Neuronal stem cell (in vitro differentiated cells): ENCODE data around the gene PDZK1IP1.
A peak's percentile ranks its signal among the peaks of the same experiment; 100 is the strongest.

Experiments
- DNase-seq: peaks from one replicate; pipeline ENCODE4 v3.0.0-alpha.2; 2013; ENCODE audit warnings: low spot score
- H2AFZ ChIP-seq: one replicate; pipeline ENCODE4 v1.6.1; 2013; ENCODE audit warnings: mild to moderate bottlenecking, low read length, inconsistent platforms
- H2AK5ac ChIP-seq: 2 replicates; pipeline ENCODE4 v1.6.1; 2013; ENCODE audit warnings: low read depth, mild to moderate bottlenecking, inconsistent platforms, low read length, moderate library complexity, mixed read lengths
- H2BK120ac ChIP-seq: 2 replicates; pipeline ENCODE4 v1.6.1; 2013; ENCODE audit warnings: low read depth, mild to moderate bottlenecking, inconsistent platforms, low read length, moderate library complexity, mixed read lengths
- H2BK12ac ChIP-seq: one replicate; pipeline ENCODE4 v1.6.1; 2013; ENCODE audit warnings: low read length, inconsistent platforms
- H2BK15ac ChIP-seq: 2 replicates; pipeline ENCODE4 v1.6.1; 2013; ENCODE audit warnings: mild to moderate bottlenecking, low read length, inconsistent platforms, mixed read lengths
- H2BK5ac ChIP-seq: one replicate; pipeline ENCODE4 v1.6.1; 2013; ENCODE audit warnings: inconsistent platforms, mild to moderate bottlenecking, low read length, moderate library complexity
- H3K14ac ChIP-seq: one replicate; pipeline ENCODE4 v1.6.1; 2013; ENCODE audit warnings: low read length, inconsistent platforms
- H3K18ac ChIP-seq: 2 replicates; pipeline ENCODE4 v1.6.1; 2013; ENCODE audit warnings: low read length, inconsistent platforms
- H3K23ac ChIP-seq: 2 replicates; pipeline ENCODE4 v1.6.1; 2013; ENCODE audit warnings: low read depth, mild to moderate bottlenecking, mixed read lengths, low read length, inconsistent platforms; ENCODE audit not compliant: poor library complexity
- H3K27ac ChIP-seq: replicated peaks from 3 replicates; pipeline ENCODE4 v1.5.1; 2013; ENCODE audit warnings: low read length, inconsistent platforms
- H3K27me3 ChIP-seq, 3 experiments: 2 replicates each; pipeline ENCODE4 v1.6.1; 2013; ENCODE audit warnings: low read length in 3 of 3, mild to moderate bottlenecking in 2 of 3, inconsistent platforms in 1 of 3, low read depth in 1 of 3, mixed read lengths in 1 of 3, moderate library complexity in 1 of 3; ENCODE audit not compliant: control insufficient read depth in 3 of 3, insufficient read depth in 3 of 3
- H3K36me3 ChIP-seq, 2 donors: replicated peaks in 1 of 2; 2 replicates each; pipeline ENCODE4 v1.6.1; 2013; ENCODE audit warnings: low read length in 2 of 2; ENCODE audit not compliant: control insufficient read depth in 2 of 2, insufficient read depth in 2 of 2
- H3K4ac ChIP-seq: 2 replicates; pipeline ENCODE4 v1.6.1; 2013; ENCODE audit warnings: inconsistent platforms, mild to moderate bottlenecking, low read length, moderate library complexity
- H3K4me1 ChIP-seq, 2 donors: 1 replicate in 1 of 2; 2 replicates in 1 of 2; pipeline ENCODE4 v1.6.1; 2013; ENCODE audit warnings: low read length in 2 of 2, low read depth in 1 of 2; ENCODE audit not compliant: control insufficient read depth in 2 of 2, insufficient read depth in 1 of 2
- H3K4me2 ChIP-seq: one replicate; pipeline ENCODE4 v1.6.1; 2013; ENCODE audit warnings: mild to moderate bottlenecking, low read length, inconsistent platforms; ENCODE audit not compliant: insufficient read depth, poor library complexity, severe bottlenecking
- H3K4me3 ChIP-seq, 2 donors: 2 replicates each; pipeline ENCODE4 v1.5.1; 2013; ENCODE audit warnings: low read length in 2 of 2, mild to moderate bottlenecking in 2 of 2, inconsistent platforms in 1 of 2, moderate library complexity in 1 of 2
- H3K79me1 ChIP-seq: one replicate; pipeline ENCODE4 v1.6.1; 2013; ENCODE audit warnings: low read depth, mild to moderate bottlenecking, inconsistent platforms, low read length, moderate library complexity
- H3K9ac ChIP-seq: one replicate; pipeline ENCODE4 v1.6.1; 2013; ENCODE audit warnings: mild to moderate bottlenecking, low read depth, low read length, inconsistent platforms; ENCODE audit not compliant: poor library complexity
- H3K9me3 ChIP-seq, 2 donors: replicated peaks in 1 of 2; 2 replicates each; pipeline versions ENCODE3 to v1.6.1; 2013; ENCODE audit warnings: low read length in 2 of 2, mild to moderate bottlenecking in 2 of 2, inconsistent platforms in 1 of 2, low read depth in 1 of 2, mixed read lengths in 1 of 2, moderate library complexity in 1 of 2; ENCODE audit not compliant: control insufficient read depth in 2 of 2, insufficient read depth in 1 of 2
- H4K8ac ChIP-seq: one replicate; pipeline ENCODE4 v1.6.1; 2013; ENCODE audit warnings: low read depth, mild to moderate bottlenecking, inconsistent platforms, low read length, moderate library complexity
- H4K91ac ChIP-seq: one replicate; pipeline ENCODE4 v1.6.1; 2013; ENCODE audit warnings: low read length, low read depth, mild to moderate bottlenecking, inconsistent platforms; ENCODE audit not compliant: poor library complexity
- WGBS, 2 donors: extraction: QIAGEN DNeasy Blood & Tissue Kit; methylation state at CpG; one replicate each; pipeline ENCODE4 v1.1.7; 2013; ENCODE audit warnings: missing lambda C conversion rate in 2 of 2, mixed read lengths in 1 of 2; ENCODE audit not compliant: insufficient read length in 2 of 2, insufficient replicate concordance in 1 of 2; ENCODE audit errors: extremely low coverage in 2 of 2; 5-methylcytosine and 5-hydroxymethylcytosine counted together

The PDZK1IP1 gene

GRCh38 chr1:47209091-47209490 lies 19.3 kb upstream of the PDZK1IP1 start:
- DNase-seq: no peak
- Histone ChIP-seq H2BK15ac (no peak overlapping the region), H3K4me3 (no peak overlapping the region), H3K14ac (peak overlapping the region; percentile 27), H3K23ac (no peak overlapping the region), H3K27ac (no peak overlapping the region), H4K8ac (no peak overlapping the region), H2BK5ac (no peak overlapping the region), H3K4me1 (peaks cover 11 to 14% of the 10 kb centered on the region in 2 donors), H3K27me3 (peaks cover 0 to 46% (median 22%) of the 10 kb centered on the region in 3 experiments), H2AFZ (peak overlapping the region; percentile 76), H2BK120ac (no peak overlapping the region), H3K9me3 (no peaks in the 10 kb centered on the region), H3K9ac (no peak overlapping the region), H3K79me1 (no peaks in the 10 kb centered on the region), H3K4ac (no peak overlapping the region), H4K91ac (no peak overlapping the region), H3K4me2 (no peak overlapping the region), H3K18ac (peak overlapping the region; percentile 29), H2AK5ac (peak overlapping the region; percentile 78), H2BK12ac (no peak overlapping the region), H3K36me3 (no peaks in the 10 kb centered on the region)
- no CpG with 5 or more reads among the region's 8 CpGs for WGBS, 2 donors

- no peak for DNase-seq
- H3K9ac ChIP-seq: peak overlapping the region; percentile 24
- no peak overlapping the region for H2BK120ac ChIP-seq
- peaks cover 11 to 14% of the 10 kb centered on the region in 2 donors for H3K4me1 ChIP-seq
- H3K14ac ChIP-seq: no peak overlapping the region
- H3K27me3 ChIP-seq: peaks cover 0 to 43% (median 22%) of the 10 kb centered on the region in 3 experiments
- H3K4me3 ChIP-seq: no peak overlapping the region
- no peak overlapping the region for H4K8ac ChIP-seq
- H2BK5ac ChIP-seq: no peak overlapping the region
- no peak overlapping the region for H2AK5ac ChIP-seq
- no peak overlapping the region for H3K23ac ChIP-seq
- H3K36me3 ChIP-seq: no peaks in the 10 kb centered on the region
- peak overlapping the region; percentile 76 for H2AFZ ChIP-seq
- no peak overlapping the region for H2BK15ac ChIP-seq
- no peak overlapping the region for H3K27ac ChIP-seq
- H4K91ac ChIP-seq: no peak overlapping the region
- WGBS, 2 donors: no CpG with 5 or more reads among the region's 11 CpGs
- no peak overlapping the region for H2BK12ac ChIP-seq
- H3K18ac ChIP-seq: peak overlapping the region; percentile 35
- H3K4ac ChIP-seq: no peak overlapping the region
- peak overlapping the region; percentile 45 for H3K4me2 ChIP-seq
- H3K9me3 ChIP-seq: no peaks in the 10 kb centered on the region
- no peaks in the 10 kb centered on the region for H3K79me1 ChIP-seq
Observed at GRCh38 chr1:47208374-47208850, 18.6 kb upstream of the PDZK1IP1 start.

GRCh38 chr1:47207803-47208373 lies 18.1 kb upstream of the PDZK1IP1 start:
- peaks cover 0 to 38% (median 22%) of the 10 kb centered on the region in 3 experiments for H3K27me3 ChIP-seq

GRCh38 chr1:47205918-47206317 lies 16.1 kb upstream of the PDZK1IP1 start:
- H2BK120ac ChIP-seq: no peak overlapping the region
- H2AFZ ChIP-seq: no peak overlapping the region
- no CpG with 5 or more reads among the region's 5 CpGs for WGBS, 2 donors
- no peak overlapping the region for H2BK12ac ChIP-seq
- H4K91ac ChIP-seq: no peak overlapping the region
- H2BK15ac ChIP-seq: no peak overlapping the region
- H4K8ac ChIP-seq: no peak overlapping the region
- no peak overlapping the region for H3K4me2 ChIP-seq
- H3K4me1 ChIP-seq: peaks cover 9 to 11% of the 10 kb centered on the region in 2 donors
- no peaks in the 10 kb centered on the region for H3K79me1 ChIP-seq
- H3K9ac ChIP-seq: no peak overlapping the region
- H2AK5ac ChIP-seq: no peak overlapping the region
- DNase-seq: no peak
- no peak overlapping the region for H3K4me3 ChIP-seq
- H3K27ac ChIP-seq: no peak overlapping the region
- no peak overlapping the region for H3K4ac ChIP-seq
- no peaks in the 10 kb centered on the region for H3K9me3 ChIP-seq
- no peak overlapping the region for H3K18ac ChIP-seq
- no peak overlapping the region for H2BK5ac ChIP-seq
- peaks cover 0 to 35% (median 22%) of the 10 kb centered on the region in 3 experiments for H3K27me3 ChIP-seq
- no peak overlapping the region for H3K23ac ChIP-seq
- H3K14ac ChIP-seq: no peak overlapping the region
- H3K36me3 ChIP-seq: no peaks in the 10 kb centered on the region

More at GRCh38 chr1:47207803-47208373, 18.1 kb upstream of the PDZK1IP1 start:
- Histone ChIP-seq H3K79me1 (no peaks in the 10 kb centered on the region), H3K4me2 (no peak overlapping the region), H2AK5ac (no peak overlapping the region), H3K27ac (no peak overlapping the region), H2BK5ac (no peak overlapping the region), H3K4ac (no peak overlapping the region), H4K91ac (no peak overlapping the region), H3K9ac (peak overlapping the region; percentile 24), H3K18ac (no peak overlapping the region), H3K23ac (no peak overlapping the region), H3K4me3 (no peak overlapping the region), H2BK15ac (no peak overlapping the region), H2BK120ac (no peak overlapping the region), H2BK12ac (no peak overlapping the region), H3K36me3 (no peaks in the 10 kb centered on the region), H4K8ac (no peak overlapping the region), H2AFZ (peak overlapping the region; percentile 76), H3K9me3 (no peaks in the 10 kb centered on the region), H3K14ac (no peak overlapping the region), H3K4me1 (peaks cover 11 to 14% of the 10 kb centered on the region in 2 donors)
- WGBS, 2 donors: no CpG with 5 or more reads among the region's 8 CpGs
- DNase-seq: no peak
